Mesenchymal stem cell (in vitro differentiated cells and primary cell): Measurements from ENCODE around the gene RNF227.

Experiments
- DNase-seq: peaks from one replicate; pipeline ENCODE4 v3.0.0-alpha.2; 2013
- H2AFZ ChIP-seq: one replicate; pipeline ENCODE4 v1.6.1; 2013; ENCODE audit warnings: low read depth, mild to moderate bottlenecking, control low read depth, inconsistent platforms, low read length, moderate library complexity
- H2AK5ac ChIP-seq: 2 replicates; pipeline ENCODE4 v1.6.1; 2013; ENCODE audit warnings: low read length, moderate library complexity, mild to moderate bottlenecking, inconsistent platforms; ENCODE audit not compliant: severe bottlenecking
- H2BK120ac ChIP-seq: one replicate; pipeline ENCODE4 v1.6.1; 2013; ENCODE audit warnings: low read depth, mild to moderate bottlenecking, inconsistent platforms, low read length, moderate library complexity
- H2BK12ac ChIP-seq, 2 experiments: one replicate each; pipeline ENCODE4 v1.6.1; 2013; ENCODE audit warnings: inconsistent platforms in 2 of 2, low read length in 2 of 2, mild to moderate bottlenecking in 2 of 2, moderate library complexity in 2 of 2, control low read depth in 1 of 2
- H2BK15ac ChIP-seq: one replicate; pipeline ENCODE4 v1.6.1; 2013; ENCODE audit warnings: mild to moderate bottlenecking, low read depth, inconsistent platforms; ENCODE audit not compliant: poor library complexity, severe bottlenecking
- H2BK5ac ChIP-seq: 2 replicates; pipeline ENCODE4 v1.6.1; 2013; ENCODE audit warnings: low read depth, mild to moderate bottlenecking, low read length, control low read depth, inconsistent platforms; ENCODE audit not compliant: poor library complexity, severe bottlenecking
- H3K14ac ChIP-seq, 2 experiments: one replicate each; pipeline ENCODE4 v1.6.1; 2013; ENCODE audit warnings: inconsistent platforms in 2 of 2, low read length in 2 of 2, control low read depth in 1 of 2, mild to moderate bottlenecking in 1 of 2, moderate library complexity in 1 of 2
- H3K18ac ChIP-seq, 2 experiments: one replicate each; pipeline ENCODE4 v1.6.1; 2013; ENCODE audit warnings: inconsistent platforms in 2 of 2, low read length in 2 of 2, control low read depth in 1 of 2, low read depth in 1 of 2, mild to moderate bottlenecking in 1 of 2
- H3K23ac ChIP-seq, 2 experiments: one replicate each; pipeline ENCODE4 v1.6.1; 2013; ENCODE audit warnings: inconsistent platforms in 2 of 2, low read length in 2 of 2, mild to moderate bottlenecking in 2 of 2, moderate library complexity in 2 of 2, control low read depth in 1 of 2
- H3K27ac ChIP-seq: 2 replicates; pipeline ENCODE4 v1.5.1; 2013; ENCODE audit warnings: mild to moderate bottlenecking, moderate library complexity, low read length, control low read depth, inconsistent platforms; ENCODE audit not compliant: poor library complexity, severe bottlenecking
- H3K27me3 ChIP-seq, 2 experiments: 2 replicates each; pipeline versions ENCODE4 v1.6.1 to v1.7.0; 2013; ENCODE audit warnings: low read length in 2 of 2, mild to moderate bottlenecking in 2 of 2, moderate library complexity in 2 of 2, control low read depth in 1 of 2, inconsistent platforms in 1 of 2; ENCODE audit not compliant: control insufficient read depth in 1 of 2, insufficient read depth in 1 of 2
- H3K36me3 ChIP-seq, 2 experiments: 2 replicates each; pipeline versions ENCODE4 v1.6.1 to v1.7.0; 2013; ENCODE audit warnings: low read length in 2 of 2, control low read depth in 1 of 2, inconsistent platforms in 1 of 2, low read depth in 1 of 2, mild to moderate bottlenecking in 1 of 2; ENCODE audit not compliant: insufficient read depth in 2 of 2, control insufficient read depth in 1 of 2
- H3K4ac ChIP-seq, 2 experiments: one replicate each; pipeline ENCODE4 v1.6.1; 2013; ENCODE audit warnings: inconsistent platforms in 2 of 2, low read length in 2 of 2, mild to moderate bottlenecking in 2 of 2, moderate library complexity in 2 of 2, control low read depth in 1 of 2, low read depth in 1 of 2
- H3K4me1 ChIP-seq: 2 replicates; pipeline ENCODE4 v1.6.1; 2013; ENCODE audit warnings: low read depth, low read length, control low read depth; ENCODE audit not compliant: control insufficient read depth, insufficient read depth
- H3K4me2 ChIP-seq: 2 replicates; pipeline ENCODE4 v1.6.1; 2013; ENCODE audit warnings: low read length, mild to moderate bottlenecking, inconsistent platforms; ENCODE audit not compliant: poor library complexity, severe bottlenecking
- H3K4me3 ChIP-seq, 2 experiments: 2 replicates each; pipeline versions ENCODE4 v1.5.1 to v1.7.0; 2013; ENCODE audit warnings: low read length in 2 of 2, mild to moderate bottlenecking in 2 of 2, control low read depth in 1 of 2, low read depth in 1 of 2; ENCODE audit not compliant: insufficient read depth in 1 of 2
- H3K79me1 ChIP-seq: replicated peaks from 2 replicates; pipeline ENCODE4 v1.6.1; 2013; ENCODE audit warnings: mild to moderate bottlenecking, control low read depth, low read length, inconsistent platforms; ENCODE audit not compliant: poor library complexity, severe bottlenecking
- H3K9ac ChIP-seq: 2 replicates; pipeline ENCODE4 v1.7.0; 2013; ENCODE audit warnings: mild to moderate bottlenecking, low read length, moderate library complexity
- H3K9me3 ChIP-seq: 2 replicates; pipeline ENCODE4 v1.7.0; 2013; ENCODE audit warnings: mild to moderate bottlenecking, low read length; ENCODE audit not compliant: control insufficient read depth
- H4K8ac ChIP-seq: one replicate; pipeline ENCODE4 v1.6.1; 2013; ENCODE audit warnings: inconsistent platforms, mild to moderate bottlenecking, low read length, moderate library complexity
- H4K91ac ChIP-seq: one replicate; pipeline ENCODE4 v1.6.1; 2013; ENCODE audit warnings: mild to moderate bottlenecking, low read length, inconsistent platforms
- whole genome bisulfite sequencing: methylation state at CpG from one replicate; pipeline ENCODE4 v1.1.7; 2013; ENCODE audit warnings: mixed read lengths; 5-methylcytosine and 5-hydroxymethylcytosine counted together

Gene RNF227

DNA sequence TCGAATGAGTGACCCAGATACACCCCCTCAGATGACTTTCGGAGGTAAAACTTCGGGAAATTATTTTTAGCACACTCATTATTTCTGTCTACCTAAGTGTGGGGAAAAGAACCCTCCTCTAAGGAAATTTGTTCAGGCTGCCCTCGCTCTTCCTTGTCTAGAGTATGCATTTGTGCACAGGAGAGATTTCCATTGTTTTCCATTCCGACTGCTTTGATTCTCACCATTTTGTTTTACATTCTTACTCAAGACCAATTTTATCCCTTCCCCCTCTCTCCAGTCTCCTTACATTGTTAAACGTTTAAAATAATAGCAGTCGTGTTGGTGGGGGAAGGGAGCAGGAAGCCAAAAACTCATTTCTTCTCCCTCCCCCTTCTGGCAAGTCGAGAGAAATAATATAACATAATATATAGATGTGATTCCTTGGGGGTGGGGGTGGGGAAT is 29.0 kb downstream of the RNF227 start:
- Histone ChIP-seq H3K79me1 (peaks cover 17% of the 10 kb centered on the region), H3K14ac (no peak overlapping the region), H3K4me2 (peak overlapping the region; percentile 94), H2AFZ (no peak overlapping the region), H2BK5ac (peak overlapping the region; percentile 76), H3K18ac (peak overlapping the region in 1 of 2 experiments; percentile 96), H3K27me3 (no peaks in the 10 kb centered on the region), H3K4me3 (peak overlapping the region in 1 of 2 experiments; percentile 94), H2AK5ac (peak overlapping the region; percentile 98), H3K4ac (peak overlapping the region; percentile 46 to 88), H3K4me1 (peaks cover 21% of the 10 kb centered on the region), H3K9ac (peak overlapping the region; percentile 91), H3K9me3 (no peaks in the 10 kb centered on the region), H4K8ac (peak overlapping the region; percentile 12), H4K91ac (peak overlapping the region; percentile 32), H2BK12ac (no peak overlapping the region), H3K23ac (no peak overlapping the region), H2BK120ac (peak overlapping the region; percentile 84), H2BK15ac (no peak overlapping the region), H3K36me3 (peaks cover 20 to 22% of the 10 kb centered on the region in 2 experiments), H3K27ac (peak overlapping the region; percentile 95)
- WGBS: 0% methylated on average over 4 of the region's 8 CpGs
- no peak for DNase-seq

DNA sequence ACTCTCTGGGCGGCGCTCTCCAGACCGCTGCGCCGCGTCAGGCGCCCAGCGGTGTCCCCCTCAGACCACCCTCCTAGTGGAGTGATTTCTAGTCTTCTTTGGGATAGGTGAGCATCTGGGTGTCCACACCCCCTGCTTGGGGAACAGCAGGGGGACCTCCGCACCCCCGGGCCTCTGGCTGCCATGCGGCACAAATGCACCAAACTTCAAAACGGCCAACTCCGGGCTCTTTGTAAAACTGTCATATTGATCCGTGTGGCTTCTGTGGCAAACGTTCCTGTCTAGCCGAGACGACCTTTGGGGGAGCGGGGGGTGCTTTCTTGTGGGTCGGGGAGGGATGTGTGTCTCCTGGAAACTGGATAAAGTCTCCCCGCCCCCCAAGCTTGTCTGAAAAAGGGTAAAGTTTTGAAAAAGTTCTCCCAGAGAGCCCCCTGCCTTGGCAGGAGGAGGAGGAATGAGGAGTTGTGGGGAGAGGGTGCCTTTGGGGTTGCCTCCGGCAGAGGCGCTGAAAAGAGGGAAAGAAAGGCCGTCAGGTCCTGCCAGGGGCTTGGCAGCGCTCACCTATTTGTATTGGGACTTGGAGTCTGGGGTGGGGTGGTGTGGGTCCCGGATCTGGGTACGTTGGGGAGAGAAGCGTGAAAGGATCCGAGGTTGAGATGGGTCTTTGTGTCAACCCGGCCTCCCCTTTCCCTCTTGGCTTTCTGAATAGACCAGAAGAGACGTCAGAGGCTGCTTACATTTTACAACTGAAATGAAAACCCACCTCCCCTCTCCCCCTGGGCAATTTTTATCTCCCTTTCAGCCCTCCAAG is 29.7 kb downstream of the RNF227 start:
- H3K18ac ChIP-seq: peak overlapping the region; percentile 96
- peak overlapping the region; percentile 70 to 94 for H3K4me3 ChIP-seq
- peak overlapping the region; percentile 91 for H2BK15ac ChIP-seq
- peaks cover 13% of the 10 kb centered on the region for H3K79me1 ChIP-seq
- peak overlapping the region; percentile 12 for H4K8ac ChIP-seq
- H3K9me3 ChIP-seq: no peaks in the 10 kb centered on the region
- DNase-seq: peak; percentile 61
- peaks cover 18 to 23% of the 10 kb centered on the region in 2 experiments for H3K36me3 ChIP-seq
- peak overlapping the region; percentile 94 for H3K4me2 ChIP-seq
- H2BK120ac ChIP-seq: peak overlapping the region; percentile 84
- H3K27me3 ChIP-seq: no peaks in the 10 kb centered on the region
- peak overlapping the region; percentile 72 to 89 for H2BK12ac ChIP-seq
- no peak overlapping the region for H2AFZ ChIP-seq
- H3K4ac ChIP-seq: peak overlapping the region; percentile 46 to 88
- H3K27ac ChIP-seq: peak overlapping the region; percentile 95
- H2BK5ac ChIP-seq: peak overlapping the region; percentile 53
- 1% methylated on average over 28 of the region's 30 CpGs for WGBS
- H3K23ac ChIP-seq: no peak overlapping the region
- H3K4me1 ChIP-seq: peaks cover 22% of the 10 kb centered on the region
- peak overlapping the region; percentile 32 for H4K91ac ChIP-seq
- H2AK5ac ChIP-seq: peak overlapping the region; percentile 98
- H3K9ac ChIP-seq: peak overlapping the region; percentile 91
- peak overlapping the region in 1 of 2 experiments; percentile 73 for H3K14ac ChIP-seq

DNA sequence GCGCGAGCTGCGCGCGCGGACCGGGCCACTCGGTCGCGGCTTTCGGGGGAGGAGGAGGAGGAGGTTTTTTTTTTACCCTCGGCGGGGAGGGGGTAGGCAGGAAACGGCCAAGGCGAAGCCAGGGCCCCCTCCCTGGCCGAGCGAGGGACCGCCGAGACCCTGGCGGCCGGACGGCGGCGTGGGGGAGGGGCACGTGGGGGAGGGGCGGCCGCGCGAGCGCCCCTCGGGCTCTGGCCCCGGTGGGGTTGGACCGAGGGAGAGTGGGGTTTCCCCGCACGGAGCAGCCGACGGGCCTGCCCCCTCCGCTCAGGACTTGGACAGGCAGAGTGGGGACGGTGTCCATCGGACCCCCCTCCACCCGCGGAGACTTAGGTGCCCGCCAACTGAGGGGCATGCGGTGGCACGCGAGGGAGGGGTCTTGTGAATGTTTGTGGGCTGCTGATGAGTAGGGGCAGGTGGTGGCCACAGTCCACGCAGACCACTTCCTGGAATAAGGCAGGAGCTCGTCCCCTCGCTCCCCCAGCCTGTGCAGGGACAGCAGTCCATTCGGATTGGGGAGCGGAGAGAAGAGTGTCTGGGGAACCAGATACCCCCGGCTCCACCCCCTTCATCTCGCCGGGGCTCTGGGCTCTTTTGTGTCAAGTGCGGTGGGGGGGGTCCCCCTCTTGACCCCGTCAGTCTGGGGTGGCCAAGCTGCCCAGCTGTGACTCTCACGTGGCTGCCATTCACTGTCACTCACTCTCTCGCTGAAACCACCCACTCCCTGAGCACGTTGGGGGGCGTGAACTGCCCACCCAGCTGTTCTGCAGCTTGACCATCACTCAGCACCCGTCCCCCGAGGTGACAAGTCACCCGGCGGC is 30.5 kb downstream of the RNF227 start:
- peak overlapping the region; percentile 70 to 94 for H3K4me3 ChIP-seq
- H3K4me2 ChIP-seq: peak overlapping the region; percentile 94
- H3K9me3 ChIP-seq: no peaks in the 10 kb centered on the region
- WGBS: under 1% methylated on average over 46 of the region's 64 CpGs
- DNase-seq: peak; percentile 64
- peak overlapping the region; percentile 60 for H2BK15ac ChIP-seq
- peaks cover 22% of the 10 kb centered on the region for H3K4me1 ChIP-seq
- peaks cover 4% of the 10 kb centered on the region for H3K79me1 ChIP-seq
- peak overlapping the region in 1 of 2 experiments; percentile 100 for H3K14ac ChIP-seq
- peak overlapping the region; percentile 95 for H3K27ac ChIP-seq
- H3K36me3 ChIP-seq: peaks cover 10 to 23% of the 10 kb centered on the region in 2 experiments
- peak overlapping the region; percentile 6 for H2AFZ ChIP-seq
- peak overlapping the region; percentile 30 for H4K8ac ChIP-seq
- H4K91ac ChIP-seq: peak overlapping the region; percentile 91
- peak overlapping the region; percentile 91 for H3K9ac ChIP-seq
- H2BK12ac ChIP-seq: peak overlapping the region; percentile 51 to 89
- H2BK5ac ChIP-seq: peak overlapping the region; percentile 93
- no peaks in the 10 kb centered on the region for H3K27me3 ChIP-seq
- peak overlapping the region in 1 of 2 experiments; percentile 16 for H3K23ac ChIP-seq
- H2BK120ac ChIP-seq: peak overlapping the region; percentile 94
- peak overlapping the region; percentile 74 to 96 for H3K18ac ChIP-seq
- peak overlapping the region; percentile 14 for H2AK5ac ChIP-seq
- peak overlapping the region; percentile 42 to 88 for H3K4ac ChIP-seq
